ENCODE results near the gene SLC11A1.

Gene SLC11A1

GRCh38 chr2:218394298-218395089 lies 12.4 kb downstream of the SLC11A1 start:
- no peak for DNase-seq (ENCODE audit: low read depth in 2 of 2)

- DNase-seq (ENCODE audit: low read depth in 2 of 2), result no peak
These were observed 13.0 kb downstream of the SLC11A1 start for GRCh38 chr2:218395090-218395444.

DNA sequence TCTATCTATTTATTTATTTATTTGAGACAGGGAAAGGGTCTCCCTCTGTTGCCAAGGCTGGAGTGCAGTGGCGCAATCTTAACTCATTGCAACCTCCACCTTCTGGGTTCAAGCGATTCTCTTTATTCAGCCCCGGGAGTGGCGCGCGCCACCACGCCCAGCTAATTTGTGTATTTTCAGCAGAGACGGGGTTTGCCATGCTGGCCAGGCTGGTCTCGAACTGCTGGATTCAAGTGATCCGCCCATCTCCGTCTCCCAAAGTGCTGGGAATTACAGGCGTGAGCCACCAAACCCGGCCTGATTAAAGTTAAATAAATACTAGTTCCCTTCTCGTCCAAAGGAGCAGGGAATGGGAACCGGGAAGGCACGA lies 13.4 kb downstream of the SLC11A1 start:
- no peak for DNase-seq (ENCODE audit: low read depth in 2 of 2)

DNA sequence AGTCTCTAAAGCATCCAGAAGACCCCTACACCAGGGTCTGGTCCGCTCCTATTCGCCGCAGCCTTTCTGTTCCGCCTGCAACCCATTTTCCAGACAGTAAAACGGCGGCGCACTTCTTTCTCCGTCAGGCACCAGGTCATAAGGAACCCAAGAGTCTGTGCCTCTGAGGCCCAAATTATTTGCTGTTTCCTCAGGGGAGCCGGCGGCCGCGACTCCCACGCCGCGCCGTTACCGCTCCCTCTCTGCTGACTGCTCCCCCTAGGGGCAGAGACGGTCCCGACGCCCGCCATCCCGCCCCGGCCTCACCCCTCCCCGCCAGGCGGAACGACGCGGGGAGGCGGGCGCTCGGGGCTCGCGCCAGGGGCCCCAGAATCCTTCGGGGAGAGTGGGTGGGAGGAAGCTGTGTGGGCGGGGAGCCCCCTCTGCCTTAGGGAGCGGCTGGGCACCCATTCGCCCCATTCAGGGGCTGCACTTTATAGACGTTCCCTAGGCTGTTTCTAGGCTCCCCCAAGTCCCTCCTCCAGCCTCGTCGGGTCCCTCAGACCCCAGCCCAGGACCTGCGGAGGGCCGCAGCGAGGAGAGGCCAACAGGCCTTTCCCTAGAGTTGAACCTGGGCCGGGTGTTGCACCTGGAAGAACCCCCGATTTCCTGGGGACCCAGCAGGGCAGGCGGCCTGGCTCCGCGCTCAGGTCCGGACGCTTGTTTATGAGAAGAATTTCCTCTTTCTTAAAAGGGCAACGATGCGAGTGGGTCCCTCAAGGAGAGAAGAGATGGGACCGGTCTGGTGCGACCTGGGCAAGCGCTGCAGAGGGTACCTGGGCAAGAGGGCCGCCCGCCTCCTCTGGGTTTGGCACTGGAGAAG lies 14.0 kb downstream of the SLC11A1 start:
- DNase-seq (ENCODE audit: low read depth in 2 of 2), result peak; percentile 95 to 96

- DNase-seq (ENCODE audit: low read depth in 2 of 2), result no peak
These were observed 14.8 kb downstream of the SLC11A1 start for GRCh38 chr2:218396688-218397462.

DNA sequence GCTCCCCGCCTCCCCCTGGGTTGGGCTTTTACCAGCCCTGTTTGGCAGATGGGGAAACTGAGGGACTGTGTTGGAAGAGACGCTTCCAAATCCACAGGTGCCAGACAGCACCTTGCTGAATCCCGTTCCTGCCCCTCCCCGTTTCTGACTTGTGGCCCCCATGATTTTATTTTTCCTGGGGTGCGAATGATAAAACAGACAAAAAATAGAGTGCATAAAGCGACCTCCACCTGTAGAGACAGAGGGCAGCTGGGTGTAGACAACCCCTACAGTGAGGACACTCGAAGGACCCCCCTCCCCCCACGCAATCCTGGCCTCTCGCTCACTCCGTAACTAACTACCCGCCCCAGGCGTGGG lies 15.4 kb downstream of the SLC11A1 start:
- DNase-seq (ENCODE audit: low read depth in 2 of 2), result no peak

DNA sequence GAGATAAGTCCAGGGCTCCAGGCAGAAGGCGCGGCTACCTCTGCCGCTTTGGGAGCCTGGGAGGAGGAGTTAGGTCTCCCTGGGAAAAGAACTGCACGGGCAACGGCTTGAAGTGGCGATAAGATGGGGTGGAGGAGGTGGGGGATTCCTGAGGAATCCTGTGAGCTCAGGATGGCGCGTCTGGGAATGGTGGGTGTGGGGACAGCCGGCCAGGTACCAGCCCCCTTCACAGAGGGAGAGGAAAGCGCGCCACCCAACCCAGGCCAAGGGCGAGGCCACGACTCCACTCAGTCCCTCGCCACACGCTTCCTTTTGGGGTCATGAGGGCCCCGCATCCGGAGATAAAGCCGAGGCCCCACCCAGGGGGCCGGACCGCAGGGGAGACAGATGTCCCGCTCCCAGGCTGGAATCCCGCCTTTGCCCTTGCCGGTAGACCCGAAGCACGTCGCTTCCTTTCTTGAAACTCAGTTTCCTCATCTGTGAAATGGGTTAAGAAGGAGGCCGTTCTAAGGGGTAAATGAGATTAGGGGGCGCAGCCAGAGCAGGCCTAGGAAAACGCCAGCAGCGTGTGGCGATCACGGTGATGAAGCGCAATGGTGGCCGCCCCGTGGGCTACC lies 15.9 kb downstream of the SLC11A1 start:
- DNase-seq (ENCODE audit: low read depth in 2 of 2), result peak in 1 of 2 experiments; percentile 55

DNA sequence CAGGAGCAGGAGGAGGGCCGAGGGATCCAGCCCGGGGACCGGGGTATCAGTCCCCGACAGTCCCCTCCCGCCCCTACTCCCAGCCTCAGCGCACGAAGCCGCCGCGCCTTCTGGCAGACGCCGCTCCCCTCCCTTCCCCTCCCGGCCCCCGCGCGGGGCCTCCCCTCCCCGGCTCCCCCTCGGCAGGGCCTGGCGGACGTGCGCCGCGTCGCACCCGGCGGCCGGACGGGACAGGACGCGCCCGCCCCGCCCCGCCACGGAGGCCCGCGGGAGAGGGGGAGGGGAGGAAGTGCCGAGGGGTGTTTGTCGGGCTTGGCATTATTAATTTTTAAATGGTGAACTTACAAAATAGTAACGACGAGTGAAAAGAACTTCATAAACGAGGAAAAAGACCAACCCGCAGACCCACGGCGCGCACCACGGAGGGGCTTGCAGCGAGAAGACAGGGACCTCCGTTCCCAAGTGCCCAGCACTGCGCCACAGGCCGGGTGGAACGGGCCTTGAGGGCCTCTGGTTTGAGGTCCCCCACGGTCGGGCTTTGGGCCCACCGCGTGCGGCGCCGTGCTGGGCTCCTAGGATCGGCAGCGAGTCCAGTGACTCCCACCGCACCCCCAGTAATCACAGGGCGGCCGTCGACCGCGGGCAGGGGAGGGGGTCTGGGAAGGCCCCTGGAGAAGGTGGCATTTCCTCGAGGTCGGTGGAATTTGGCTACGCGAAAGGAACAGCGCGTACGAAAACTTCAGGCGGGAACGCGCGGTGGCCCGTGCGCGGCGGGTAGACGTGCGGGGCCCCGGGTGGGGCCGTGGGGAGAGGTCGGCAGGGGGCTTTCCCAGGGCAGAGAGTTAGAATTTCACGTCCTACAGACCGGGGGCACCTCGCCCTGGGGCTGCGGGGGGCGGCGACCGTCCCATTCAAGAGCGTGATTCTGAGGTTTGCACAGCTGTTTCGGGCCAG lies 16.6 kb downstream of the SLC11A1 start:
- peak in 1 of 2 experiments; percentile 64 for DNase-seq (ENCODE audit: low read depth in 2 of 2)

DNA sequence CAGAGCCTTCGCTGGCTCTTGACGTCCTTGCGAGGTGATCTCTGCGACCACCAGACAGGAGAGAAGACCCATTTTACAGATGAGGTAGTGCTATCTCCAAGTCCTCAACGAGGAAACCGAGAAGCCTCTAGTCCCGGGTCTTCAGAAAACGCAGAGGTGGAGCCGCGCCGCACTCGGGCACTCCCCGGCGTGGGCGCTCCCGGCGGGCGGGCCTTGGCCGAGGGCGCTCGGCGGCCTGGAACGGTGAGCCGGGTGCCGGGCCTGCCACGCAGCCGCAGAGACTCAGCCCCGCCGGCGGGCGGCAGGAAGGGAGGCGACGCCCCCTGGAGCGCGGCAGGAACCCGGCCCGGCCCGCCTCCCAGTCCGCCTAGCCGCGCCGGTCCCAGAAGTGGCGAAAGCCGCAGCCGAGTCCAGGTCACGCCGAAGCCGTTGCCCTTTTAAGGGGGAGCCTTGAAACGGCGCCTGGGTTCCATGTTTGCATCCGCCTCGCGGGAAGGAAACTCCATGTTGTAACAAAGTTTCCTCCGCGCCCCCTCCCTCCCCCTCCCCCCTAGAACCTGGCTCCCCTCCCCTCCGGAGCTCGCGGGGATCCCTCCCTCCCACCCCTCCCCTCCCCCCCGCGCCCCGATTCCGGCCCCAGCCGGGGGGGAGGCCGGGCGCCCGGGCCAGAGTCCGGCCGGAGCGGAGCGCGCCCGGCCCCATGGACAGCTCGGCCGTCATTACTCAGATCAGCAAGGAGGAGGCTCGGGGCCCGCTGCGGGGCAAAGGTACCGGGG lies 17.5 kb downstream of the SLC11A1 start, which contains the start of gene CTDSP1:
Gene CTDSP1, plus strand, starts transcription at position 478 of the 776 bp plus-strand sequence. Its CDS starts 223 bp downstream, at position 701.
- peak; percentile 94 to 96 for DNase-seq (ENCODE audit: low read depth in 2 of 2)

DNA sequence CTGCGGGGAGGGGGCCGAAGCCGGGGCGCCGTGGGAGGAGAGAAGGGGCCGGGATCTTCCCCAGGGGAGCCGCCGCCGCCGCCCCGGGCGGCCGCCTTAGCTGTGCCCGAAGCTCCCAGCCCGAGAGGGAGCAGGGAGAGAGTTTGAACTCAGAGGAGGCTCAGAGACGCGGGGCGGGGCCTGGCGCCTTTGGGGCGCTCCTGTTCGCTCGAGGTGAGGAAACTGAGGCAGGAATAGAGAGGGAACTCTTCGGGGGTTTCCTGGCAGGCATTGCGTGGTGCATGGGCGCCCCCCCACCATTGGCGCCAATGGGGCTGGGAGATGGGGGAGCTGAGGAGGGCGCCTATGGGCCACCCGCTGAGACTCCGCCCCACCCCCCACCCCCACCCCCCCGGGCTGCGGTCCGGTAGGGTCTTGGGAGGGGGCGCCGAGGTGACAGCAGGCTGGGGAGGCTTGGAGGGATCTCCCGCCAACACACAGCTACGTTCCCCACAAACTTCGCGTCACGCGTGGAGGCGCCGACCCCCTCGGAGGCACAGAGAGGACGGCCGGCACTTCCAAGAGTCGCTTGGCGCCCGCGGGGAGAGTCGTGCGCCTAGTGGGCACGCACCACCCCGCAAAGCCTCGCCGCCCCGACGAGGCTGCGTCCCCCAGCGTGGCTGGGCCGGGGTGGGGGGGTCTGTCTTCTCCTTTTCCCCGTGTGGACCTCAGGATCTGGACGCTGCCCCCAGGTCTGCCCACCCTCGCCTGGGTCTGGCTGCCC lies 18.3 kb downstream of the SLC11A1 start:
- DNase-seq (ENCODE audit: low read depth in 2 of 2), result no peak

GRCh38 chr2:218400930-218401881 lies 19.1 kb downstream of the SLC11A1 start:
- no peak for DNase-seq (ENCODE audit: low read depth in 2 of 2)

- no peak for DNase-seq (ENCODE audit: low read depth in 2 of 2)
These were observed 19.8 kb downstream of the SLC11A1 start for GRCh38 chr2:218401890-218402289.

DNA sequence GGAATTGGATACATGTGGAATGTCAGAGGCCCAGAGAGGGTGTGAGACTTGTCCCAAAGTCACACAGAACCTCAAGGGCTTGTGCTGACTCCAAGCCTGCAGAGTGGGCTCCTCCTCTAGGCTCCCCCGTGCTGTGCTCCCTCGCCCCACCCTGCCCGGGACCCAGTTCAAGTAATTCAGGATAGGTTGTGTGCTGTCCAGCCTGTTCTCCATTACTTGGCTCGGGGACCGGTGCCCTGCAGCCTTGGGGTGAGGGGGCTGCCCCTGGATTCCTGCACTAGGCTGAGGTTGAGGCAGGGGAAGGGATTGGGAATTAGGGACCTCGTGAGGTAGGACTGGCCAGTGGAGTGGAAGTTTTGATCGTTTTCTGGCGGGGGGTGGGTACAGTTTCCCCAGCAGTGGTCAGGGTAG lies 20.4 kb downstream of the SLC11A1 start:
- DNase-seq (ENCODE audit: low read depth in 2 of 2), result no peak

DNA sequence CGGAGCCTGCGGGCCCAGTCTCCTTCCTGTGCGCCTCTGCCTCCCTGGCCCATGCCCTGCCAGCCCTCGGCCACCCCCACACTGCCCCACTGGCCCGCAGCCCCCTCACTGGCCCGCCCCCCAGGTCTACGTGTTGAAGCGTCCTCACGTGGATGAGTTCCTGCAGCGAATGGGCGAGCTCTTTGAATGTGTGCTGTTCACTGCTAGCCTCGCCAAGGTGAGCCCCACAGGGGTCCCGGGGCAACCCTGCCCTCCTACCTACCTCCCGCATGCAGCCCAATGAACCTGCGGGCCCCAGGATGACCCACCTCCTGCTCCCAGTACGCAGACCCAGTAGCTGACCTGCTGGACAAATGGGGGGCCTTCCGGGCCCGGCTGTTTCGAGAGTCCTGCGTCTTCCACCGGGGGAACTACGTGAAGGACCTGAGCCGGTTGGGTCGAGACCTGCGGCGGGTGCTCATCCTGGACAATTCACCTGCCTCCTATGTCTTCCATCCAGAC lies 20.9 kb downstream of the SLC11A1 start:
- DNase-seq (ENCODE audit: low read depth in 2 of 2), result no peak

DNA sequence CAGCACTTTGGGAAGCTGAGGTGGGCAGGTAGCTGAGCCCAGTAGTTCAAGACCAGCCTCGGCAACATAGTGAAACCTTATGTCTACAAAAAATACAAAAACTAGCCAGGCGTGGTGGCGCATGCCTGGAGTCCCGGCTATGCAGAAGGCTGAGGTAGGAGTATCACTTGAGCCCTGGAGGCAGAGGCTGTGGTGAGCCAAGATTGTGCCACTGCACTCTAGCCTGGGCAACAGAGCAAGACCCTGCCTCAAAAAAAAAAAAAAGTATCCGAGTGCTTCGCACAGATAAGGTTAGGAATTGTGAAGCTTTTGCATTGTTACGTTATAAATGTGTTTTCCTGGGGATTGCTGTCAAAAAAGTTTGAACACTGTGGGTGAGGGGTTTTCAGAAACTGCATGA lies 21.7 kb downstream of the SLC11A1 start:
- DNase-seq (ENCODE audit: low read depth in 2 of 2), result no peak

- DNase-seq (ENCODE audit: low read depth in 2 of 2), result no peak
These were observed 22.4 kb downstream of the SLC11A1 start for GRCh38 chr2:218404351-218405085.
